DND-41 (cell line): ENCODE measurements around the gene FMN1.

Source experiments
- ATAC-seq: fragments of 200-7000 bp; cut with Tn5 transposase; 3 replicates; pipeline ENCODE4 v1.9.1; 2021; ENCODE audit warnings: low read depth; ENCODE audit not compliant: insufficient read depth
- DNase-seq: peaks from one replicate; pipeline ENCODE4 v3.0.0-alpha.2; 2020
- H2AFZ ChIP-seq: 2 replicates; pipeline ENCODE4 v1.6.0; 2012; ENCODE audit warnings: low read depth, low read length
- H3K27ac ChIP-seq: 2 replicates; pipeline ENCODE4 v1.5.1; 2012; ENCODE audit warnings: low read length, inconsistent platforms
- H3K27me3 ChIP-seq: fragments of 200-600 bp; sonication (generic); 2 replicates; pipeline ENCODE4 v1.6.0; 2012; ENCODE audit warnings: low read length, mild to moderate bottlenecking, inconsistent platforms; ENCODE audit not compliant: insufficient read depth, poor library complexity
- H3K36me3 ChIP-seq: 2 replicates; pipeline ENCODE4 v1.5.1; 2012; ENCODE audit warnings: low read length, inconsistent platforms; ENCODE audit not compliant: insufficient read depth
- H3K4me1 ChIP-seq: 2 replicates; pipeline ENCODE4 v1.5.1; 2012; ENCODE audit warnings: mild to moderate bottlenecking, low read length; ENCODE audit not compliant: insufficient read depth
- H3K4me2 ChIP-seq: 2 replicates; pipeline ENCODE4 v1.6.0; 2012; ENCODE audit warnings: mild to moderate bottlenecking, moderate library complexity, low read length, inconsistent platforms; ENCODE audit not compliant: insufficient read depth
- H3K4me3 ChIP-seq, 2 experiments: fragments of 200-600 bp in 1 of 2; shearing (Covaris generic) in 1 of 2; 2 replicates each; pipeline ENCODE4 v1.5.1; 2012 to 2016; ENCODE audit warnings: inconsistent platforms in 2 of 2, low read length in 2 of 2, mild to moderate bottlenecking in 2 of 2, low read depth in 1 of 2, moderate library complexity in 1 of 2
- H3K79me2 ChIP-seq: 2 replicates; pipeline ENCODE4 v1.6.0; 2012; ENCODE audit warnings: low read length, inconsistent platforms; ENCODE audit not compliant: insufficient read depth
- H3K9ac ChIP-seq: 2 replicates; pipeline ENCODE4 v1.6.0; 2012; ENCODE audit warnings: low read depth, mild to moderate bottlenecking, inconsistent platforms, low read length, moderate library complexity
- H3K9me3 ChIP-seq: 2 replicates; pipeline ENCODE4 v1.5.1; 2012; ENCODE audit warnings: low read length, moderate library complexity, mild to moderate bottlenecking, inconsistent platforms; ENCODE audit not compliant: insufficient read depth, severe bottlenecking
- H4K20me1 ChIP-seq: 2 replicates; pipeline ENCODE4 v1.6.0; 2012; ENCODE audit warnings: low read length; ENCODE audit not compliant: insufficient read depth
- EZH2 ChIP-seq: IDR thresholded peaks from 3 replicates; pipeline ENCODE4 v1.6.1; 2012; ENCODE audit warnings: borderline replicate concordance, low read depth, mild to moderate bottlenecking, moderate library complexity, low read length, inconsistent platforms; ENCODE audit not compliant: severe bottlenecking
- TF ChIP-seq, protein P1 (sequence below): IDR thresholded peaks from 2 replicates; pipeline ENCODE4 v1.5.1; 2012; ENCODE audit warnings: borderline replicate concordance, low read length, moderate library complexity, mild to moderate bottlenecking; ENCODE audit not compliant: poor library complexity, severe bottlenecking; ENCODE audit errors: extremely low read depth

The FMN1 gene

DNA sequence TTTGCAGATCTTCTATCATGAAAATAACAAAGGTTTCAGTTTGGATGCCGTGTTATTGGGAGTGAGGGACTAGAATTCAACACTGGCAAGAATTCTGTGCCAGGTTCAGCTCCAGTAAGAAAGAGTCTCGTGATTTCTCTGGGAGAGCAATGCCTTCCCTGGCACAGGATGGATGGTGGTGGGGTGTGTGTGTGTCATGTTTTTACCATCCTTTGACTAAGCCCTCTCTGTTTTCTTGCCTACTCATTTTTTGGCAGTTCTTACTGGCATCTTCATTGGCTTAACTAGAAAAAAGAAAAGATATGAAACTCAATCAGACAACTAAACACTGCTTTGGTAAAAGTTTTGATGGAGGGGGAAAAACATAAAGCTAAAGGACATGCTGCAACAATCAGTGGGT lies 86.6 kb downstream of the FMN1 start:
- Histone ChIP-seq H2AFZ (no peak overlapping the region), H3K27ac (no peak overlapping the region), H3K4me3 (no peak overlapping the region), H3K9me3 (no peaks in the 10 kb centered on the region), H3K4me2 (no peak overlapping the region), H3K4me1 (peaks cover 27% of the 10 kb centered on the region), H3K27me3 (no peaks in the 10 kb centered on the region), H3K79me2 (no peaks in the 10 kb centered on the region), H3K9ac (no peak overlapping the region), H3K36me3 (no peaks in the 10 kb centered on the region), H4K20me1 (no peaks in the 10 kb centered on the region)
- no peak for ATAC-seq
- no peak for TF ChIP-seq EZH2
- TF ChIP-seq, protein P1, sequence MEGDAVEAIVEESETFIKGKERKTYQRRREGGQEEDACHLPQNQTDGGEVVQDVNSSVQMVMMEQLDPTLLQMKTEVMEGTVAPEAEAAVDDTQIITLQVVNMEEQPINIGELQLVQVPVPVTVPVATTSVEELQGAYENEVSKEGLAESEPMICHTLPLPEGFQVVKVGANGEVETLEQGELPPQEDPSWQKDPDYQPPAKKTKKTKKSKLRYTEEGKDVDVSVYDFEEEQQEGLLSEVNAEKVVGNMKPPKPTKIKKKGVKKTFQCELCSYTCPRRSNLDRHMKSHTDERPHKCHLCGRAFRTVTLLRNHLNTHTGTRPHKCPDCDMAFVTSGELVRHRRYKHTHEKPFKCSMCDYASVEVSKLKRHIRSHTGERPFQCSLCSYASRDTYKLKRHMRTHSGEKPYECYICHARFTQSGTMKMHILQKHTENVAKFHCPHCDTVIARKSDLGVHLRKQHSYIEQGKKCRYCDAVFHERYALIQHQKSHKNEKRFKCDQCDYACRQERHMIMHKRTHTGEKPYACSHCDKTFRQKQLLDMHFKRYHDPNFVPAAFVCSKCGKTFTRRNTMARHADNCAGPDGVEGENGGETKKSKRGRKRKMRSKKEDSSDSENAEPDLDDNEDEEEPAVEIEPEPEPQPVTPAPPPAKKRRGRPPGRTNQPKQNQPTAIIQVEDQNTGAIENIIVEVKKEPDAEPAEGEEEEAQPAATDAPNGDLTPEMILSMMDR = no peak
- no peak for DNase-seq

DNA sequence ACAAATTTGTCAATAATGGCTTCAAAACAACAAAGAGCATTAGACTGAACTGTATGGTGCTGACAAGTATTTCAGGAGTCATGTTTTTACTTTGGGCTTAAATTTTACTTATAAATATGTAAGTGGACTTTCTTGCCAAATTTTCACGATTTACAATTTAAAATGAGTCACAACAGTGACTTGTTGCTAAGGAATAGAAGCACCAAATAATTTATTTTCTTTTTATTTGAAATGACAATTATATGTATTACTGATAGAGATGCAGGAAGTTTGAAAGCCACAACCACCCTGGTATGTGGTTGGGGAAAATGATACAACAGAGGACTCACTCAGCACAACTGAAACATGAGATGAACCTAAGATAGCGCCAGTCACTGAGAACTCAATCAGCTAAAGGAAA lies 90.3 kb downstream of the FMN1 start:
- ATAC-seq (peak; percentile 100), DNase-seq (peak; percentile 31)
- TF ChIP-seq, protein P1 = no peak
- TF ChIP-seq EZH2 = no peak
- H3K4me3 ChIP-seq = no peak overlapping the region
- no peaks in the 10 kb centered on the region for H3K79me2 ChIP-seq
- H3K27ac ChIP-seq = peak overlapping the region; percentile 49
- no peaks in the 10 kb centered on the region for H3K36me3 ChIP-seq
- H3K4me1 ChIP-seq = peaks cover 27% of the 10 kb centered on the region
- H3K27me3 ChIP-seq = no peaks in the 10 kb centered on the region
- H3K4me2 ChIP-seq = peak overlapping the region; percentile 49
- no peaks in the 10 kb centered on the region for H3K9me3 ChIP-seq
- H2AFZ ChIP-seq = no peak overlapping the region
- no peaks in the 10 kb centered on the region for H4K20me1 ChIP-seq
- H3K9ac ChIP-seq = no peak overlapping the region

- H3K79me2 ChIP-seq = no peaks in the 10 kb centered on the region
- DNase-seq (no peak), ATAC-seq (no peak)
- no peak overlapping the region for H2AFZ ChIP-seq
- peaks cover 27% of the 10 kb centered on the region for H3K4me1 ChIP-seq
- no peaks in the 10 kb centered on the region for H3K27me3 ChIP-seq
- H3K9me3 ChIP-seq = no peaks in the 10 kb centered on the region
- no peaks in the 10 kb centered on the region for H3K36me3 ChIP-seq
- TF ChIP-seq, protein P1 = no peak
- TF ChIP-seq EZH2 = no peak
- no peaks in the 10 kb centered on the region for H4K20me1 ChIP-seq
- H3K9ac ChIP-seq = no peak overlapping the region
- H3K4me3 ChIP-seq = no peak overlapping the region
- H3K4me2 ChIP-seq = no peak overlapping the region
- H3K27ac ChIP-seq = no peak overlapping the region
Measured at GRCh38 chr15:33101036-33101435, 93.5 kb downstream of the FMN1 start.

DNA sequence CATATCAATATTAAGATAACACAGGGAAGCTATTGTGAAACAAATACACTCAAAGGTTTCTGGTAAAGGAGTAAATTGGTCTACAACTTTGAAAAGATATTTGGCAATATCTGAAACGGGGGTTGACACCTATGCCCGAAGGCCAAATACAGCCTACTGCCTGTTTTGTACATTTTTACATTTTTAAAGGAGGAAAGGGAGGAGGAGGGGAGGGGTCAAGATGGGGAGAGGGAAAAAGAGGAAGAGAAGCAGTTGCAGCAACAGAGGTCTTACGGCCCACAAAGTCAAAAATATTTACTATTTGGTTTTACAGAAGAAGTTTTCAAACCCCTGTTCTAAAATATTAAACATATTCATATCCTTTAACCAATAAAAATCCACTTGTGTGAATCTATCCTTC lies 94.2 kb downstream of the FMN1 start:
- no peaks in the 10 kb centered on the region for H3K36me3 ChIP-seq
- no peaks in the 10 kb centered on the region for H4K20me1 ChIP-seq
- H3K9ac ChIP-seq = no peak overlapping the region
- H3K27ac ChIP-seq = no peak overlapping the region
- no peak for TF ChIP-seq EZH2
- TF ChIP-seq, protein P1 = no peak
- ATAC-seq = no peak
- H3K9me3 ChIP-seq = no peaks in the 10 kb centered on the region
- H3K4me1 ChIP-seq = peaks cover 22% of the 10 kb centered on the region
- H3K79me2 ChIP-seq = no peaks in the 10 kb centered on the region
- no peak overlapping the region for H3K4me2 ChIP-seq
- DNase-seq = no peak
- H2AFZ ChIP-seq = no peak overlapping the region
- H3K27me3 ChIP-seq = no peaks in the 10 kb centered on the region
- no peak overlapping the region for H3K4me3 ChIP-seq
